HG03457 (cell line): ENCODE data around the gene DISC1.
"Not testable (repeated sequence)": the region's sequence is repeated elsewhere in the genome, so short reads cannot be mapped to it uniquely, and the experiment has no call there.

ENCODE experiments used
- ATAC-seq: cut with Tn5 transposase; IDR thresholded peaks from one replicate; pipeline ENCODE4 v1.9.1; 2021; ENCODE audit warnings: moderate number of reproducible peaks; ENCODE audit not compliant: unreplicated experiment

Gene DISC1

DNA sequence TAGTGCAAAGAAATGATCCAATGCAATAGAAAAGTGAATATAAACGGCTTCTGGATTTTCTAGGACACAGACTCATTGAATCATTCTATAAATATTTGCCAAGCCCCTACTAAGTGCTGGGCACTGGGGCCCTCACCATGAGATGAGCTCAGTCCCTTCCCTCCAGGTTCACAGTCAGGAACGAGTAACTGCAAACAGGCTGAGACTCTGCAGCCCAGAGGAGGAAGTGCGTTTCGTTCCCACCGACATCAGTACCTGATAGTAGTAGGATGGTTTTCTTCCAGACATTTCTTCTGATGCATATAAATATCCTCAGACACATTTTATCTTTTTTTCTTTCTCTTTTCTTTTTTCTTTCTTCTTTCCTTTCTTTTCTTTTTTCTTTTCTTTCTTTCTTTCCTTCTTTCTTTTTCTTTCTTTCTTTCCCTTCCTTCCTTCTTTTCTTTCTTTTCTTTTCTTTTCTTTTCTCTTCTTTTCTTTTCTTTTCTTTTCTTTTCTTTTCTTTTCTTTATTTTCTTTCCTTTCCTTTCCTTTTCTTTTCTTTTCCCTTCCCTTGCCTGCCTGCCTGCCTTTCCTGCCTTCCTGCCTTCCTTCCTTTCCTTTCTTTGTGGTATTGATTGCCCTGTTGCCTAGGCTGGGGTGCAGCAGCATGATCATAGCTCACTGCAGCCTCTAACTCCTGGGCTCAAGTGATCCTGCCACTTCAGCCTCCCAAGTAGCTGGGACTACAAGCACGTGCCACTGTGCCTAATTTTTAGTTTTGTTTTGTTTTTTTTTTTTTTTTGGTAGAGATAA is 135.4 kb downstream of the DISC1 start:
- ATAC-seq: no peak

DNA sequence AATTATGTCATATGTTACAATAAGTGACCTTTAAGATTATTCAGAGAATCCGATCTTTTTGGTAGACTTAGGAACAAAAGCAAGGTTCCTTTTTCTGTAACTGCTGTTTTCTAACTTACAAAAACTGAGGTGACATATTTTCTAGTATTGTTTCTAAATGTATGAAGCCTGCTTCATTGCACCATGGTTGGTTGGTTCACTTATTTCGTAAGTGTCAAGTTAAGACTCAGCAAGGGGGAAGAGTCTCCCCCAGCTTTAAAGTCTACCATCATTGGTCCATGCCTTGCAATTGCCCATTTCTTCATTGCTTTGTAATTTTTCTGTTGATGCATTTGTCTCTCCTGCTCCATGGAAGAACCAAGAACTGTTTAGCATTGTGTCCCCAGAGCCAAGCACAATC is 136.9 kb downstream of the DISC1 start:
- ATAC-seq: no peak

DNA sequence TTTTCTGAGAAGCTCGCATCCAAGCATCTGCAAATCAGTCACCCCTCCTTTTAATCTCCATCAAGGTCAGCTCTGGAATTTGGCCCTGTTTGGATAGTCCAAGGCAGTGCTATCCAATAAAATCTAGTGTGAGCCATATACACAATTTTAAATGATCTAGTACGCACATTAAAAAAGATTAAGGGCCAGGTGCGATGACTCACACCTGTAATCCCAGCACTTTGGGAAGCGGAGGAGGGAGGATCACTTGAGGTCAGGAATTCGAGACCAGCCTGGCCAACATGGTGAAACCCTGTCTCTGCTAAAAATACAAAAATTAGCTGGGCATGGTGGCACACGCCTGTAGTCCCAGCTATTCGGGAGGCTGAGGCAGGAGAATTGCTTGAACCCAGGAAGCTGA is 139.2 kb downstream of the DISC1 start:
- not testable (repeated sequence) for ATAC-seq

DNA sequence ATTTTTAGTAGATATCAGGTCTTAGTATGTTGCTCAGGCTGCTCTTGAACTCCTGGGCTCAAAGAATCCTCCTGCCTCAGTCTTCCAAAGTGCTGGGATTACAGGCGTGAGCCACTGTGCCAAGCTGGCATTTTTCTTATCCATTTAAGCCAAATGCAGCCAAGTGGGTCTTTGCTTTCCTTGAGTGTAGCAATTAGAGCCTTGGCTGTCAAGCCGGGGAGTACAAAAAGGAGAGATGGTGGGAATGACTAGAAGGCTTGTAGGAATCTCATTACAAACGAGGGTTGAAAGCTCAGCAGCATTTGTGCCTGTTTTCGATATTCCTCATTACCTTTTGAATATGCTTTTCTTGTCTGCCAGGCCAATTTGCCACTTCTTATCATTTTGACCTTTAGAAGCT is 140.9 kb downstream of the DISC1 start:
- ATAC-seq: no peak

DNA sequence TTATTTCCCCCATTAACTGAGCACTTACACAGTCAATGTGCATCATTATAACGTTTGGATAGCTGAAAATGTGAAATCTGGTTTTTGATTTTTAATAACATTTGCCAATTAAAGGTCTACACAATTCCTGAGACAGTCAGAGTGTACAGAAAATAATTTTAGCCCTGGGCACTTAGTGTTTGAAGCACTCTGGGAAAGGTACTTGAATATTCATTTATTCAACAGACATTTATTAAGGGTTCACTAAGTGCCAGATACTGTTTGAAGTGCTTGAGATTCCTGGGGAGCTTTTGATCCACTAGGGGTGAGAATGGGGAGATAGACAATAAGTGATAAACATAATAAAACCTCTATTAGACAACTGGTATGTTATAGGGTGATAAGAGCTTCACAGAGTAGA is 141.8 kb downstream of the DISC1 start:
- no peak for ATAC-seq

DNA sequence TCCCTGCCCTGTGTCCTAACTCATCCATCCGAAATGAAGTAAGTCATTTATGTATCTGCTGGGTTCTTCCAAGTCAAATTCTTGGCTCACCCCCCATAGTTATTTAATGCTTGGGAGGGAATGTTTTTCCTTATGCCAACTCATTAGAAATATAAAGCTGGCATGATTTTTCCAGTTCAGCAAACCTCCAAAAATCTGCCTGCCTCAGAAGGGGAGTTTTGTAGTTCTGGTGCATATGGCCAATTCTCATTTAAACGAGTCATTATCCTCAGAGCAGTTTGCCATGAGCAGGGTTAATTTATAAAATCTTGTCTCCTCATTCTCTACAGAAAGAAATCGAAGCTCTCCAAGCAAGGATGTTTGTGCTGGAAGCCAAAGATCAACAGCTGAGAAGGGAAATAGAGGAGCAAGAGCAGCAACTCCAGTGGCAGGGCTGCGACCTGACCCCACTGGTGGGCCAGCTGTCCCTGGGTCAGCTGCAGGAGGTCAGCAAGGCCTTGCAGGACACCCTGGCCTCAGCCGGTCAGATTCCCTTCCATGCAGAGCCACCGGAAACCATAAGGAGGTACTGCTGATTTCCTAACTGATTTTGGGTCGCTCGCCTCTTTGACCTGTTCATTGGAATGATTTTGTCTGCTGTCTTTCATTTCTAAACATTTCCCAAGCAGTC is 144.1 kb downstream of the DISC1 start:
- no peak for ATAC-seq

DNA sequence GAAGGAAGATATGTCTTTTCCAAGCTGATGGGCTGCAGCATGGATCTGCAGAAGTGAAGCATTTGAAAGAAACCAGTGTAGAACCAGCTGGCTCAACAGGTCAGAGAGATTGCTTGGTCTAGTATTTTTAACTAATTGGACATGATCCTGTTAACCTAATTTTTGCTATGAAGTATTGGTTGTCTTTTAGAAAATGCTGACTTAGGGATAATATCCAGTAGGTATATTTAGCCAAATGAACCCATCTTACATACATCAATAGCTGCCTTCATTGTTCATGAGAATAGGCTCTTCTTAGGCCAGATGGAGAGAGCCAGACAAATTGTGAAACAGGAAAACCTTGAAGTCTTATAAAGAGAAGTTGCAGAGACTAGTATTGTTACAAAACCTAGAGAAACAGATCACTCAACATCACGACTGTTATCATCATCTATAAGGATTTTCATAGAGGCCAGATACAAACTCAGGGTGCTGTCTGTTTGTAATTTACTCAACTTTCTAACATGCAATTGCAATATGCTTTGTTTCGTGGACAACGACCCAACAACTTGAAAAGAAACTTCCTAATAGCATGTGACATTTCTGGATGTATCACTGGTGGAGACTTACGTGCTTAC is 148.2 kb downstream of the DISC1 start:
- ATAC-seq: no peak

DNA sequence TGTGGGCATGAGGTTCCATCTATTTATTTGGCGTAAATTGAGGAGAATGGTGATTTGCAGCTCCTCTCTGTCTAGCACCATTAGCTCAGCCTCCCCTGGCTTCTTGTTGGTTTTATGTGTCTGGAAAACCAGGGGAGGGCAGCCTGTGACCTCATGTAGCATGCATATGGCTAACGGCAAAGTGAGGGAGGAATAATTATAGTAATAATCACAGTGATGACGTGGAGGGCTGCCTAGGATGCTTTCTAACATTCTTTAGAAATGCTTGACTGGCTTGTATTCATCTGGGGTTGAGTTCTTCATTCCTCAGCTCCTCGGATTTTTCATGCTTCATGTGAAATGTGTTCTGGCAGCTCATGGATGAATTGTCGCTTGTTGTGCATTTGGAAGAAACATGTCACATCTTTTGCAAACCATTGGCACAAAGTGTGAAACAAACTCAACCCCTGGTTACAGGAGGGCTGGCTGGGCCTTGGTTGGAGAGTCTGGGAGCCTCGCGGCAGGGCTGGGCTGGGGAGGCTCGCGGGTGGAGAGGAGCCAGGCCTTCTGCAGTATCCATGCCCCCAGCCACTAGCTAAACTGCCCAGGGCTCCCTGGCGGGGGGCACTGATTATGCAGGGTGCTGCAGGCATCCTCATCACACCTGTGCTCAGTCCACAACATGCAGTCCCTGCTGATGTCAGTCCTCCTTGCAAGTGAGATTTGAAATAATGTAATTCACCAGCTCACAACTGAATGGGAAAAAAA is 149.6 kb downstream of the DISC1 start:
- no peak for ATAC-seq

DNA sequence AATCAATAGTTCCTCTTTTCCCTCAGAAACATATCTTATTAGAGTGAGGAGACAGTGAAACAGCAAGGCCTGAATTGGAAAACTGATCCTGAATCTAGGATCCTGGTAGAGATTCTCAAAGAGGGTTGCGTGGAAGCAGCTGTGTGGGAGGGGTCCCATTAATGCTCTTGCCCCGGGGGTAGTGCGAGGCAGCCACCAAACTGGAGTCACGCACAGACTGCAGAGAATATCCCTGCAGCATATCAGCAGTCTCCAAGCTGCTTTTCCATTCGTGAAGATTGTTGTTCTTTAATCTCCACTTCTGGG is 150.1 kb downstream of the DISC1 start:
- no peak for ATAC-seq

DNA sequence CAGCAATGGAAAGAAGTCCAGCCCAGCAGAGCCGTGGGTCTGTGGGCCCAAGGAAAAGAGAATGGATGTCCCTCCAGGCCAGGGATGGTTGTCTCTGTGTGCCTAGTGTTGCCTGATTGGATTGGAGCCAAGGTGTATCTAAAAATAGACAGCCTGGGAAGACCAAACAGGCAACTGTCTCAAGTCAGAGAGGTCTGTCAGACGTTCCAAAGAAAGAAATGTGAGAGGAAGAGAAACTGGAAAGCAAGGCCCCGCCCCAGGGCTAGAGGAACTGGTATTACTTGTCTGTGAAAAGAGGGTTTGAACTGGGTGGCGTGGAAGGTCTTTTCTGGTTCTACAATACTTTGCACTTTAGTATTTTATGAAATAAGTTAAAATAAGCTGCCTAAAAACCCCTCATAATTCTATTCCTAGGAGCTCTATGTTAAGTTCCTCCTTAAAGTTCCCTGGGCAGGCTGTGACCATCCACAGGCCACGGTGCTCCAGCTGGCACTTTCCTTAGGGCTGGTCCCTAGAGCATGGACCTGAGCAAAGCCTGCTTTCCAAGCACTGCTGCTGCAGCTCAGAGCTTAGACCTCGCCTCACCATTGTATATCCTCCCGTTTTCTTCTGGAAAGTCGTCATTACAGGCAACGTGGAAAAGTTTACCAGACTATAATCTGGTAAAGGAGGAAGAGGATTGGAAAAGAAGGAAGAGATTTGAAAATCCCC is 151.6 kb downstream of the DISC1 start:
- ATAC-seq: no peak

DNA sequence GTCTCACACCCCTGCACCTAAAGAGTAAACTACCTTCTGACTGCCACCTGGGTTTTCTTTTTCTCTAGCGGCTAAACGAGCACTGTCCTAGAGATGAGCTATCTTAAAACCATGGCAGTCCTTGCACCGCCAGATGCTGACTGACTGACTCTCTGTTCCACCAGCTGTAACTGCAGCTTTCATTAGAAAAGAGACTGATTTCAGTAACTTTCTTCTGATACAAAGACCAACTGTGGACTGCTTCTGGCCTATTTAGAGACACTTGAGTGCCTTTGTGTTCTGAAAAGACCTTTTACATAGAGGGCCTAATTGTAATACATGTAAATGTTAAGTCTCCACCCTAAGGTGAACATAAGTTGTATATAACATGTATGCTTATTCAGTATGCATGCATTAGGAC is 152.5 kb downstream of the DISC1 start:
- no peak for ATAC-seq

DNA sequence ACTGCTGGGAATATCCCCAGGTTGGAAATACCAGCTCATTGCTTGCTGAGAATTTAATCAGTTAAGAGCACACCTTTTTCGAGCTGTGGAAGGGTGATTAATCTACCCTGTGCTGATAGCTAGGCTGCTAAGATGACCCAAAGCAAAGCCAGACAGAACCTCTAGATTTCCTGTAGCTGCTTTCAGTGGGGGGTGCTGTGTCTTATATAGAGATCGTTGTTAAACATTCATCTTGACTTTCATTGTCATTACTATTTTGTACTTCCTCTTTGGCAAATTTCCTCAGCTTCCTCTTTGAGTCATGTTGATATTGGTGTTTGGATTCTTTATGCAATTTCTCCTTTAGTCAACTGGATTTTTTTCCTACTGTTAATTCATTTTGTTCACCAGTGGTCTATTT is 155.3 kb downstream of the DISC1 start:
- no peak for ATAC-seq

DNA sequence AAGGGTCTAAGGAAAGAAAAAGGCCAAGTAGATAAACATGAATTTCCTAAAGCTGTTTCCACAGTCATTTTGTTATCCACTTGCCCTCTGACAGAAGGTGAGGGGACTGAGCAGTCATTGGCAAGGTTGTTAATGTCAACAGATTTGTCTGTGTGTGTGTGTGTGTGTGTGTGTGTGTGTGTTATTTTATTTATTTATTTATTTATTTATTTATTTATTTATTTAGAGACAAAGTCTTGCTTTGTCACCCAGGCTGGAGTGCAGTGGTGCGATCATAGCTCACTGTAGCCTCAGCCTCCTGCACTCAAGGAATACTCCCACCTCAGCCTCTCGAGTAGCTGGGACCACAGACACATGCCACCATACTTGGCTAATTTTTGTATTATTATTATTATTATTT is 158.5 kb downstream of the DISC1 start:
- not testable (repeated sequence) for ATAC-seq

DNA sequence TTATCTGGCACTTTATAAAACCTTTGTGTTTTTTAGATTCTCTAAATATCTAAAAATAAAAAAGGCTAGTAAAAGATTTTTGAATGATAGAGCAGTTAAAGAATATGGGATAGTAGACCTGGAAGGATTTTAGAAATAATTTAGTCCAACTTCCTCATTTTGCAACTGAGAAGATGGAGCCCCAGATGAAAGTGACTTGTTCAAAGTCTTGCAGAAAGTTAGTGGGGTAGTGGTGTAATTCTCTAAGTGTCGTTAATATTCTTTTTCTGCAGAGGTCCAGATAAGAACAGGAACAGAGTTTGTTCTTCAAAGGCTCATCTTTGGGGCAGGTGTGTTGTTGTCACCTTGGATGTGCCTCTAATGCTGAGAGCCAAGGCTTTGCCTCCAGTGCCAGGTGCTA is 159.5 kb downstream of the DISC1 start:
- no peak for ATAC-seq

DNA sequence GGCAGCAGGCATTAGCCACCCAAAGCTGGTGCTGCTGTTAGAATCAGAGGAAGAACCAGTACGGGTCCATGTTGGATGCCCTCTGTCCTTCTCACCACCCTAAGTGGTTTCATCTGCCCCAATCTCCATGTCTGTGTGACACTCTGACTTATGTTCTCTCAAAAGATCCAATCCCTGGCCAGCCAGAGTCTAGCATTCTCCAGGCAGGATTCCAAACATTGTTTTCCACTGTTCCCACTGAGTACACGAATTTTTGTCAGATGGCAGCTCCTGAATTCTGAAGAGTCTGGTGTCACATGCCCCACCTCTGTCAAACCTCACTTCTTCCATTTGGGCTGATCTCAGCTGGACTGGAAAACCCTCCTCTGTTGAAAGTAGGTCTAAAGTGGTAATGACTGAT is 166.0 kb downstream of the DISC1 start:
- no peak for ATAC-seq

DNA sequence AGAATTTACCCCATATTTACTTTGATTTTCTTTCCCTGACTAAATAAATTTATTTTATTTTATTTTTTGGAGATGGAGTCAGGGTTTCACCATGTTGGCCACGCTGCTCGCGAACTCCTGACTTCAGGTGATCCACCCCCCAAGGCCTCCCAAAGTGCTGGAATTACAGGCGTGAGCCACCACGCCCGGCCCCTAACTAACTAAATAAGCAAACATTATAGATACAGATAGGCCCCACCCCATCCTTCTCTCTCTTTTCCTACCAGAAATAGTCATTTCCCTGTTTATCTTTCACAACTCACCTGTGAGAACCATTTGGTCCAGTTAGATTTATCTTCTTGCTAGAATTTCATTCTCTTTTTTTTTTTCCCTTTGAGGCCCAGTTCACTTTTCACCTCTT is 167.3 kb downstream of the DISC1 start:
- ATAC-seq: no peak

DNA sequence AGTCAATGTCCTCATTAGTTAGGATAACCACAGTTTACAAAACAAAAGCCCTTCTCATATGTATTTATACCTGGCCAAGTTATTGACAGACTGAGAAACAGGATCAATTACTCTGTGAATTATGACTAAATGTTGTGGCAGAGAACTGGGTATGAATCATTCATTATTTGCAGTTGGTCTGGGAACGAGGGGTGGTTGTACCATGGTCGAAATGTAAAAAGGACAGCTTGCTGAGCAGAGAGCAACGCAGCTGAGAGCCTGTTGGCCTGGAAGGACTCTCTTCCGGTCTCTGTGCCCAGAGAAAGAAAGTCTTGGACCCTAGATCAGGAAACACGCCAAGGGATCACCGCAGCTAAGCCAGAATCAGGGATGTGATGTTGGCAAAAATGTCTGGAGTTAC is 169.6 kb downstream of the DISC1 start:
- no peak for ATAC-seq

DNA sequence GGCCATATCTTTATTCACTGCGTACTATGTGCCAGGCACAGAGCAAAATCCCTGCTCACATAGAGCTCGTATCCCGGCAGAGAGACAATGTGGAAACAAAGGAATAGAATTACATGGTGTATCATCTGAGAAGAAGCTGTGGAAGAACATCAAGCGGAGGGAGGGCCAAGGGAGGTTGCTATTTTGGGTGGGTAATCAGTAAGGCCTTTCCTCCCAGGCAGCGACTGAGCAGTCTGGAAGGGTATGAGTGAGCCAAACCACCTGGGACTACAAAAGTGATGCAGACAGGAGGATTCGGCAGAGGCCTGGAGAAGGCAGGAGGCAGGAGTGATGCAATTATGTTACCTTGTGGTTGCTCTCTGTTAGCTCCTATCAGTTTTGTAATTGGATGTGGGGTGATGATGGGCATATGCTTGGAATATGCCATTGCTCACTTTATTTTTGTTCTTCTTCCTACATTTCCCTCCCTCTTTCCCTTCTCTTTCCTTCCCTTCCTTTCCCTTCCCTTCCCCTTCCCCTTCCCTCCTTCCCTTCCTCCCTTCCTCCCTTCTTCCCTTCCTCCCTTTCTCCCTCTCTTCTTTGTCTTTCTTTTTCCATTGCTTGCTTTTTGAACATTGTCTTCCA is 172.9 kb downstream of the DISC1 start:
- ATAC-seq: no peak

DNA sequence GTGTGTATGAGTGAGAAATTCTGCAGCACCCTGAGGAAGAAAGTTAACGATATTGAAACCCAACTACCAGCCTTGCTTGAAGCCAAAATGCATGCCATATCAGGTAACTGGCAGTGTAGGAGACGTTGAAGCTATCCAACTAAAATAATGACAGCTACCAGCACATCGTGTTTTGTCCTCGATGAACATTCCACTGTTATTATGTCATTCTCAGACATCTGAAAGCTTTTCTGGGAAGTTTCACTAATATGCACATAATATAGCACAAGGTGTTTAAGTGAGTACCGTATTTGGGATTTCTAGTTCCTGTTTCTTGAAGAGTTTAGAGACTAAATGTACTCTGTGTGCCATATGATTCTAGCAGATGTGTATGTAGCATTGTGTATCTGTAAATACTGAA is 173.5 kb downstream of the DISC1 start:
- ATAC-seq: no peak

DNA sequence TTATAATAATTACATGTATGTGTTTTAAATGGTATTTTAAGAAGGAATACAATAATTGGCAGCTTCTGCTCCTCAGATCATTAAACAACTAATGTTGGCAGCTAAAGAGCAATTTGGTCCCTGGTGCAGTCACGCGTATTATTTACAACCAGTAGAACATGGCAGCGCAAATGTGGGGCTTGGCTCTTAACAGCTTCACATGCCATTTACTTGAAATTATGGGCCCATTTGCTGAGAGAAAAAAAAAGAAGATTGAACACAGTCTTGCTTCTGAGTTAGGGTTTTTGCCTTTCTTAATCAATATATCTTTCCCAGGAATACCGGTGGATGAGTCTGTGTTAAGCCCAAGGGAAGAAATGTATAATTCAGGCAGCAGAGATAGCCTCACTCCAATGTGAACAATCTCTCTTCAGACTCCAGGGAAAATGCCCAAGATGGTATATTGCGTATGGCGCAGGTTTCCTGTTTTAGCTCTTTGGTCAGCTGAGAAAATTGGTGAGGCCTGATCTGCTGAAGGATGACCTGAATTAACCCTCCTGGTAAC is 174.5 kb downstream of the DISC1 start:
- no peak for ATAC-seq
